CD4-positive, alpha-beta T cell treated with Interleukin-17A for 4 hours (primary cell): Measurements from ENCODE around the gene PREX1.

Source experiments
- DNase-seq: peaks from one replicate; pipeline ENCODE4 v3.0.0-alpha.2; 2020; ENCODE audit warnings: mixed read lengths

Gene PREX1

GRCh38 chr20:48711696-48712464 lies 115.9 kb downstream of the PREX1 start:
- no peak for DNase-seq

- no peak for DNase-seq
These were observed 116.8 kb downstream of the PREX1 start for GRCh38 chr20:48711044-48711428.

- no peak for DNase-seq
These were observed 117.3 kb downstream of the PREX1 start for GRCh38 chr20:48710341-48711043.

GRCh38 chr20:48709744-48710143 lies 118.1 kb downstream of the PREX1 start:
- no peak for DNase-seq

- no peak for DNase-seq
These were observed 118.6 kb downstream of the PREX1 start for GRCh38 chr20:48709058-48709691.

GRCh38 chr20:48708630-48709029 lies 119.2 kb downstream of the PREX1 start:
- DNase-seq = no peak

- no peak for DNase-seq
These were observed 119.7 kb downstream of the PREX1 start for GRCh38 chr20:48708116-48708515.

- peak; percentile 21 for DNase-seq
These were observed 121.0 kb downstream of the PREX1 start for GRCh38 chr20:48706710-48707365.

GRCh38 chr20:48706116-48706656 lies 121.6 kb downstream of the PREX1 start:
- no peak for DNase-seq

- no peak for DNase-seq
These were observed 122.3 kb downstream of the PREX1 start for GRCh38 chr20:48705240-48706115.

- DNase-seq = no peak
These were observed 123.0 kb downstream of the PREX1 start for GRCh38 chr20:48704761-48705160.

GRCh38 chr20:48703511-48704219 lies 124.1 kb downstream of the PREX1 start:
- DNase-seq = no peak

GRCh38 chr20:48703107-48703506 lies 124.7 kb downstream of the PREX1 start:
- DNase-seq = no peak

- no peak for DNase-seq
These were observed 125.3 kb downstream of the PREX1 start for GRCh38 chr20:48702455-48702913.

GRCh38 chr20:48701702-48702101 lies 126.1 kb downstream of the PREX1 start:
- no peak for DNase-seq

GRCh38 chr20:48698507-48699267 lies 129.1 kb downstream of the PREX1 start:
- DNase-seq = no peak

- DNase-seq = peak; percentile 17
These were observed 129.8 kb downstream of the PREX1 start for GRCh38 chr20:48697845-48698491.

GRCh38 chr20:48696671-48697070 lies 131.1 kb downstream of the PREX1 start:
- DNase-seq = no peak

- DNase-seq = no peak
These were observed 132.1 kb downstream of the PREX1 start for GRCh38 chr20:48695738-48696137.

- no peak for DNase-seq
These were observed 132.5 kb downstream of the PREX1 start for GRCh38 chr20:48695255-48695654.
